Testis (tissue), 2 donors: ENCODE measurements around the gene BTN3A1.

Source experiments
- POLR2A ChIP-seq: fragments of 450-650 bp; IDR thresholded peaks from one replicate; pipeline ENCODE4 v1.6.1; 2017; ENCODE audit warnings: antibody characterized with exemption, mild to moderate bottlenecking, moderate library complexity
- TF ChIP-seq, protein P1 (sequence below), 3 experiments: fragments of 450-650 bp in 2 of 3; fragments of 200-600 bp in 1 of 3; sonication (generic) in 1 of 3; IDR thresholded peaks; one replicate each; pipeline ENCODE4 v1.5.1; 2016 to 2019; ENCODE audit warnings: antibody characterized with exemption in 3 of 3, mild to moderate bottlenecking in 2 of 3, moderate library complexity in 1 of 3

DNA sequence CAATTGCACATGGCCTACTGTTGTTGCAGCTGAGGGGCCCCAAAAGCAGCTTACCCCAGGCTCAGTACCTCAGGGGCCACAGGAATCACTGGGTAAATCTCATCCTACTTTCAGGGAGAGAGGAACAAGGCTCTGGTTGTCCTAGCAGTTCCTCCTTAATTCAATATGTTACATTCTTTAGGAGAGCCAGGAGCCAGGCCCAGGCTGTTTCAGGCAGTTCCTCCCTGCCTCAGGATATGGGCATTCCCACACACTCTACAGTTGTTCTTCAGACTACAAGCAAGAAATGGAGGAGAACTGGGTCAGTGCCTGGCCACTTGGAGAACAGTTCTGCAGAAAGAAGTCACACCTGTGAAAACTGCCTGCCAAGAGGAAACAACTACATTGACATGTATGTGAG is 46.7 kb upstream of the BTN3A1 start:
- TF ChIP-seq, protein P1, sequence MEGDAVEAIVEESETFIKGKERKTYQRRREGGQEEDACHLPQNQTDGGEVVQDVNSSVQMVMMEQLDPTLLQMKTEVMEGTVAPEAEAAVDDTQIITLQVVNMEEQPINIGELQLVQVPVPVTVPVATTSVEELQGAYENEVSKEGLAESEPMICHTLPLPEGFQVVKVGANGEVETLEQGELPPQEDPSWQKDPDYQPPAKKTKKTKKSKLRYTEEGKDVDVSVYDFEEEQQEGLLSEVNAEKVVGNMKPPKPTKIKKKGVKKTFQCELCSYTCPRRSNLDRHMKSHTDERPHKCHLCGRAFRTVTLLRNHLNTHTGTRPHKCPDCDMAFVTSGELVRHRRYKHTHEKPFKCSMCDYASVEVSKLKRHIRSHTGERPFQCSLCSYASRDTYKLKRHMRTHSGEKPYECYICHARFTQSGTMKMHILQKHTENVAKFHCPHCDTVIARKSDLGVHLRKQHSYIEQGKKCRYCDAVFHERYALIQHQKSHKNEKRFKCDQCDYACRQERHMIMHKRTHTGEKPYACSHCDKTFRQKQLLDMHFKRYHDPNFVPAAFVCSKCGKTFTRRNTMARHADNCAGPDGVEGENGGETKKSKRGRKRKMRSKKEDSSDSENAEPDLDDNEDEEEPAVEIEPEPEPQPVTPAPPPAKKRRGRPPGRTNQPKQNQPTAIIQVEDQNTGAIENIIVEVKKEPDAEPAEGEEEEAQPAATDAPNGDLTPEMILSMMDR (IDR thresholded peaks at IDR 0.05) = no peak
- no peak for TF ChIP-seq POLR2A
